Esophagus muscularis mucosa (tissue), 3 donors: ENCODE measurements around the gene CCDC127.

Source experiments
- CTCF ChIP-seq, 3 experiments: fragments of 200-600 bp in 2 of 3; fragments of 450-650 bp in 1 of 3; sonication (generic) in 2 of 3; IDR thresholded peaks; one replicate each; pipeline ENCODE4 v1.5.1; 2017 to 2019; ENCODE audit warnings: antibody characterized with exemption in 3 of 3, mild to moderate bottlenecking in 2 of 3, moderate library complexity in 1 of 3
- POLR2A ChIP-seq: fragments of 450-650 bp; IDR thresholded peaks from one replicate; pipeline ENCODE4 v1.6.1; 2017; ENCODE audit warnings: antibody characterized with exemption, moderate library complexity, mild to moderate bottlenecking, low read depth
- POLR2AphosphoS5 ChIP-seq, 2 donors: sonication (generic); formaldehyde crosslinking; IDR thresholded peaks; one replicate each; pipeline ENCODE4 v1.6.1; 2017; ENCODE audit warnings: antibody characterized with exemption in 2 of 2

- TF ChIP-seq CTCF (IDR thresholded peaks at IDR 0.05) (no peak), POLR2AphosphoS5 (IDR thresholded peaks at IDR 0.05) (no peak), POLR2A (no peak)
These were observed 37.6 kb downstream of the CCDC127 start for GRCh38 chr5:180286-180918.
